Upper lobe of left lung (tissue), 6 donors: ENCODE measurements around the gene TSPAN33. TPM values are rescaled to one million over a fixed set of nuclear protein-coding genes. Genes with fewer than 3 reads are reported as not detected.

ENCODE experiments used
- ATAC-seq, 2 donors: fragments of 200-7000 bp; cut with Tn5 transposase; one replicate each; pipeline ENCODE4 v1.9.1; 2022; ENCODE audit warnings: mild to moderate bottlenecking in 2 of 2, moderate library complexity in 2 of 2; ENCODE audit not compliant: low FRiP score in 2 of 2
- DNase-seq, 2 donors: peaks; one replicate each; pipeline ENCODE4 v3.0.0-alpha.2; 2019 to 2020
- H3K27ac ChIP-seq, 4 donors: fragments of 200-600 bp; sonication (generic); one replicate each; pipeline ENCODE4 v1.5.1; 2016 to 2019
- H3K27me3 ChIP-seq, 4 donors: fragments of 200-600 bp; sonication (generic); one replicate each; pipeline ENCODE4 v1.5.1; 2017 to 2019
- H3K36me3 ChIP-seq, 4 donors: fragments of 200-600 bp; sonication (generic); one replicate each; pipeline ENCODE4 v1.5.1; 2016 to 2019
- H3K4me1 ChIP-seq, 4 donors: fragments of 200-600 bp; sonication (generic); one replicate each; pipeline ENCODE4 v1.5.1; 2018 to 2019
- H3K4me3 ChIP-seq, 4 donors: fragments of 200-600 bp; sonication (generic); one replicate each; pipeline ENCODE4 v1.5.1; 2017 to 2019; ENCODE audit warnings: mild to moderate bottlenecking in 2 of 4, moderate library complexity in 1 of 4
- H3K9me3 ChIP-seq, 4 donors: fragments of 200-600 bp; sonication (generic); one replicate each; pipeline ENCODE4 v1.5.1; 2018 to 2019
- CTCF ChIP-seq, 6 experiments: fragments of 450-650 bp in 4 of 6; fragments of 200-600 bp in 2 of 6; sonication (generic) in 2 of 6; IDR thresholded peaks; one replicate each; pipeline ENCODE4 v1.5.1; 2016 to 2019; ENCODE audit warnings: antibody characterized with exemption in 6 of 6
- EP300 ChIP-seq, 4 donors: sonication (generic); formaldehyde crosslinking; IDR thresholded peaks; one replicate each; pipeline ENCODE4 v1.5.1; 2017; ENCODE audit warnings: antibody characterized with exemption in 4 of 4, control low read depth in 2 of 4
- POLR2A ChIP-seq, 4 donors: fragments of 450-650 bp; IDR thresholded peaks; one replicate each; pipeline ENCODE4 v1.5.1; 2016 to 2017; ENCODE audit warnings: antibody characterized with exemption in 4 of 4, mild to moderate bottlenecking in 2 of 4
- POLR2AphosphoS5 ChIP-seq, 2 donors: sonication (generic); formaldehyde crosslinking; IDR thresholded peaks; one replicate each; pipeline ENCODE4 v1.5.1; 2017; ENCODE audit warnings: antibody characterized with exemption in 2 of 2
- WGBS, 2 donors: methylation state at CpG; one replicate each; pipeline ENCODE4 v1.1.5; 2017 to 2018; 5-methylcytosine and 5-hydroxymethylcytosine counted together
- total RNA-seq, 6 donors: library from RNA; depleted of rRNA in 4 of 6; stranded (reverse); fragments of >200 nt in 4 of 6; gene quantifications; one replicate each; pipeline versions ENCODE4 v1.1.0 to v1.2.1, GENCODE V29; 2016 to 2021
- donor health status: DM: no; HTN: no; CAD: no; lungs with moderate emphysema.
- donor health status: DM: no; HTN: yes; CAD: no; lungs with severe emphysema.

TSPAN33 gene
- total RNA-seq, 6 donors from 2014 or later, result 1.2 to 10.1 (median 4.0) TPM

GRCh38 chr7:129159539-129159938 lies 15.0 kb downstream of the TSPAN33 start:
- DNase-seq (no peak), ATAC-seq (no peak)
- 88 to 95% methylated on average over 3 of the region's 3 CpGs for WGBS, 2 donors
- Histone ChIP-seq H3K27me3 (peaks cover 0 to 8% (median 0%) of the 10 kb centered on the region in 4 donors), H3K27ac (no peak overlapping the region), H3K9me3 (no peaks in the 10 kb centered on the region), H3K4me3 (no peak overlapping the region), H3K4me1 (no peaks in the 10 kb centered on the region), H3K36me3 (no peaks in the 10 kb centered on the region)
- TF ChIP-seq POLR2AphosphoS5 (IDR thresholded peaks at IDR 0.05) (no peak), EP300 (IDR thresholded peaks at IDR 0.05) (no peak), POLR2A (IDR thresholded peaks at IDR 0.05) (no peak), CTCF (IDR thresholded peaks at IDR 0.05) (no peak)

DNA sequence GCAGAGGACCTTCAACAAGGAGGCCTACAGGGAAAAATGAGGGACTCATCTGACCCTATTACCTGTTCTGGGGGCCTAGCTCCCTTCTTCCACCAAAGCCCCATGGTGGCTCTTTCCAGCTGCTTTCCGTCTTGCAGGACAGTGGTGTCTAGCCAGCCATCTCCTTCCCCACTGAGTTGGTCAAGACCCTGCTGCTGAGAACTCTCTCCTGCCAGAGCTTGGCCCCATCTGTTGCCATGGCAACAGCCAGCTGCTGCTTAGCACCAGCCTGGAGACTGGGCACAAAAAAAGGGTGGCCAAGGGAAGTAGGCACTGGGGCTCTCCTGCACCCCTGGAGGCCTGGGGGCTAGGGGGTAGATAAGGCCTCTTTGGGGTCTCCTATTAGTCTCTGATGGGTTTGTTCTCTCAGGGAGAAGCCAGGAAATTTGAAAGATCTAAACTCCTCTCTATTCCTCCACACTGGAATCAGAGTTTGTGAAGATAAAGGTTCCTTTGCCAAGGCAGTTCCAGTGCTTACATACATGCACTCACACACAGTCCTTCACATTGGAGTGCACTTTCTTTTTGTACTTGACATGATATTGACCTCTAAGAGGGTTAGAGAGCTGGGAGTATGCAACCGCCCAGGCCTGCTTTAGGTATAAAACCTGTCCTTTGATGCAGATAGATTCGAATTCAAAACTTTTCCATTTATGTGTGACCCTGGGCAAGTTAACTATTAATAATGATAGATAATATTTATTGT lies 15.8 kb downstream of the TSPAN33 start:
- DNase-seq, result no peak
- Histone ChIP-seq H3K4me1 (no peaks in the 10 kb centered on the region), H3K9me3 (no peaks in the 10 kb centered on the region), H3K4me3 (no peak overlapping the region), H3K36me3 (no peaks in the 10 kb centered on the region), H3K27ac (no peak overlapping the region), H3K27me3 (peaks cover 0 to 8% (median 0%) of the 10 kb centered on the region in 4 donors)
- peak in 1 of 2 donors; percentile 83 for ATAC-seq
- TF ChIP-seq CTCF (IDR thresholded peaks at IDR 0.05), result no peak
- TF ChIP-seq EP300 (IDR thresholded peaks at IDR 0.05), result no peak
- no peak for TF ChIP-seq POLR2AphosphoS5 (IDR thresholded peaks at IDR 0.05)
- no peak for TF ChIP-seq POLR2A (IDR thresholded peaks at IDR 0.05)
- WGBS, 2 donors, result 71 to 73% methylated on average over 3 of the region's 3 CpGs

- Histone ChIP-seq H3K27ac (no peak overlapping the region), H3K4me1 (no peaks in the 10 kb centered on the region), H3K9me3 (no peaks in the 10 kb centered on the region), H3K4me3 (no peak overlapping the region), H3K36me3 (no peaks in the 10 kb centered on the region), H3K27me3 (peaks cover 0 to 8% (median 0%) of the 10 kb centered on the region in 4 donors)
- DNase-seq, result no peak
- no peak for TF ChIP-seq POLR2A (IDR thresholded peaks at IDR 0.05)
- TF ChIP-seq EP300 (IDR thresholded peaks at IDR 0.05), result no peak
- TF ChIP-seq CTCF (IDR thresholded peaks at IDR 0.05), result no peak
- TF ChIP-seq POLR2AphosphoS5 (IDR thresholded peaks at IDR 0.05), result no peak
- 81 to 90% methylated on average over 5 of the region's 5 CpGs for WGBS, 2 donors
- no peak for ATAC-seq
Observed at GRCh38 chr7:129161524-129162225, 17.2 kb downstream of the TSPAN33 start.

DNA sequence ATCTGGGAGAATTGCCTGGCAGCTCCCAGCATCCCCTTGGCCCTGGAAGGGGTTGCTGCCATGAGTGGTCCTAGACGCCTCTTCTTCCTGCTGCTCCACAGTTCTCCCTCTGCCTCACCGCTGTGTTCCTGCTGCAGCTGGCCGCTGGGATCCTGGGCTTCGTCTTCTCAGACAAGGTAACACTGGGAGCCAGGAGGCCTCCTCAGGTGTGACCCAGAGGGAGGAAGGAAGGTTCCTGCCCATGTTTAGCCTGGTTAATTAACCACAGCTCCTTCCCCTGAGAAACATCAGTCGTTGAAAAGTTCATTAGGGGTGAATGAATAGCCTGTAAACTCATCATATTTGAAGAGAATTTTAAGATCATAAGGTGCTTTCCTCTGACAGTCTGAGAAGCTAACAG lies 18.2 kb downstream of the TSPAN33 start:
- 63 to 77% methylated on average over 3 to 5 of the region's 5 CpGs for WGBS, 2 donors
- no peak for DNase-seq
- Histone ChIP-seq H3K27ac (no peak overlapping the region), H3K36me3 (no peaks in the 10 kb centered on the region), H3K9me3 (no peaks in the 10 kb centered on the region), H3K4me3 (no peak overlapping the region), H3K4me1 (no peaks in the 10 kb centered on the region), H3K27me3 (peaks cover 0 to 8% (median 0%) of the 10 kb centered on the region in 4 donors)
- TF ChIP-seq EP300 (IDR thresholded peaks at IDR 0.05) (no peak), POLR2AphosphoS5 (IDR thresholded peaks at IDR 0.05) (no peak), POLR2A (IDR thresholded peaks at IDR 0.05) (no peak), CTCF (IDR thresholded peaks at IDR 0.05) (no peak)
- ATAC-seq, result no peak
